Stimulated activated CD4-positive, alpha-beta T cell treated with anti-CD3 and anti-CD28 coated beads, Interleukin-2, amount 100 ng/mL, for 24 hours (primary cell): ENCODE measurements around the gene AKAP13.
"Not testable (repeated sequence)": the region's sequence is repeated elsewhere in the genome, so short reads cannot be mapped to it uniquely, and the experiment has no call there.

Source experiments
- DNase-seq, 2 donors: peaks; one replicate each; pipeline ENCODE4 v3.0.0-alpha.2; 2020

The AKAP13 gene

DNA sequence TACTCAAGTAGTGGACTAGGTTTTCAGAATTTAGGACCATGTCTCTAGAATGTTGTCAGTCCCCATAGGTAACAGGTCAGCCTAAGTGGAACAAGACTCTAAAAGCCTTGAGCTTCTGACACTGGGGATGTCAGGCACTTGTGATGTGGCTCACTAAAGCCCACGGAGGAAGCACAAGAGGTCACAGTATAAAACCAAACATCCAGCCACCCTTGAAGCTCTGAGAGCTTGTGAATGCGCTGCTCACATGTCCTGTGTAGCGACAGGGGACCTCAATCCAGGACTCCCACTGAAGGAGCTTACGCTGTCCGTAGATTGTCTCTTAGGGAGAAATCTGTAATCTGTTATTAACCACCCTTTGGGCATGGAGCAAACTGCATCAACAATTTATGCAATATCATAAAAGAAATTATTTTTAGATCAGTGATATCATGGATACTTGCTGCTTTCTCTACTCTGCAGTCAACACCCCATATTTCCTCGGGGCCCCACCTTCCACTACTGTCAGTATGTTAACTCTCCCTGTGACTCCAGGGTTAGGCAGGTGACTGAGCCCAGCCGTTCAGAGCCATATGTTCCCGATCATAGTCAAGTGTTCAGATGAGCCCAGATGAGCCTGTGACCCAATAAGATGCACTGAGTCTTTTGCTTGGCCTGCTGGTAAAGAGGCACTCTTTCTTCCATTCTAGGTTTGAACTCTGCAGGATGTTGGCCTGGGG is 32.2 kb upstream of the AKAP13 start:
- not testable (repeated sequence) for DNase-seq

GRCh38 chr15:85349062-85349461 is 31.3 kb upstream of the AKAP13 start:
- not testable (repeated sequence) for DNase-seq

DNA sequence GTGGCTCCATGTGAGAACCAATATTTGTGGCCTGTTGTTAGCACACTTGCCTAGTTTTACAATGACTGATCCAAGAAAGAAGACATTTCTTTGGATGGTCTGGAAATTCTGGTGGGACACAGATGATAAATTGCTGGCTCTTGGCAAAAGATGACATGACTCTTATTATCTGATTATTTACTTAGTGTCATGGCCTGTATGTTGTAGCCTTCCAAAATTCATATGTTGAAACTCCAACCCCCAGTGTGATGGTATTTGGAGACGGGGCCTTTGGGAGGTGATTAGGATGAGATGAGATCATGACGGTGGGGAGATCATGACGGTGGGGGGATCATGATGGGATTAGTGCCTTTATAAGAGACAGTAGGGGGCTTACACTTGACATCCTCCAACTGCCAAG is 30.0 kb upstream of the AKAP13 start:
- no peak for DNase-seq

- DNase-seq: not testable (repeated sequence)
These were observed 28.9 kb upstream of the AKAP13 start for GRCh38 chr15:85351501-85351900.

DNA sequence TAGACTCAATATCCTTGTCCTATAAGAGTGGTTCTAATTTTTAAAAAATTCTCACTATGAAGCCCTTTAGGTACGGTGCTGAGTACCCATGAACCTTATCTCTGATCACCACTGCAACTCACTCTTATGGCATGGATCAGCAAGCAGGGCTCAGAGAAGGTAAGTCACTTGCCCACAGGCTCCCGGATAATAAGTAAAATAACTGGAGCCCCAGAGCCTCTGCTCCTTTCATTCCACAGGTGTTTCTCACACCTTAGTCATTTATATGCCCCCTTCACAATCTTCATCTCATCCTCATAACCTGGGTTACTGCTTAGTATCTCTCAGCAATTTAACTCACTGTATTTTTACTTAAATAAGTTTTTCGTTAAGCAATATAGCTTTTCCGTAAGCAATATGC is 28.4 kb upstream of the AKAP13 start:
- no peak for DNase-seq

DNA sequence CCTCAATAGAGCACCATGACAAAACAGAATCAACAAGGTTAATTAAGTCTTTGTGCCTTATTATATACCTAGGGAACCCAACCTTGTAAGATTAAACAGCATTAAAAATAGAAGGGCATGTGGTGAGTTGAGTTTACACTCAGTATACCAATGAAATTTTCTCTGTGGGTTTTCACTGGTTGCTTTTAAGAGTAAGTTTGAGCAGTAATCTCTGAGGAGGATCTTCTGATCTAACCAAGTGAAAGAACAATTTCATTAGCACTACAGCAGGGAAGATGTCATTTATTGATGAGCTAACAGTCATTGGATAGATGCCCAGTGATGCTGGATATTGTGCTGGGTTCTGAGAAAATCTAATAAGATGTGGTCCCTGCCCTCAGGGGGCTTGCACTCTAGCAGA is 26.9 kb upstream of the AKAP13 start:
- no peak for DNase-seq

GRCh38 chr15:85354461-85354860 is 25.9 kb upstream of the AKAP13 start:
- DNase-seq: no peak

- DNase-seq: no peak
These were observed 25.5 kb upstream of the AKAP13 start for GRCh38 chr15:85354948-85355347.

DNA sequence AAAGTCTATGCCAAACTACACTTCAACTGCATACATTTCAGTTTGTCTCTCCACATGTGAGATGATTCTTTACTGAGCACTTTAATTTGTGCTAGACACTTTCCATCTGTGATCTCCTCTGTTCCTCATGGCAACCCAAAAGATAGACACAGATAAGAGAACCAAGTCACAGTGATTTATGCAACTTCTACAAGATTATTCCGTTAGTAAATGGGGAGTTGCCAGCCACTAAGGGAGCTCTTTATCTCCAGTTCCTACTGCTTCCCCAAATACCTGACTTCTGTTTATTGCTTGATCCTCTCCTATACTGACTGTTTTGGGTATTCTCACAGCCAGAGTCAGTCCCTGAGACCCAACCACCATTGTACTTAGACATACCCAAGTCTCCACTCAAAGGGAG is 24.1 kb upstream of the AKAP13 start:
- no peak for DNase-seq

DNA sequence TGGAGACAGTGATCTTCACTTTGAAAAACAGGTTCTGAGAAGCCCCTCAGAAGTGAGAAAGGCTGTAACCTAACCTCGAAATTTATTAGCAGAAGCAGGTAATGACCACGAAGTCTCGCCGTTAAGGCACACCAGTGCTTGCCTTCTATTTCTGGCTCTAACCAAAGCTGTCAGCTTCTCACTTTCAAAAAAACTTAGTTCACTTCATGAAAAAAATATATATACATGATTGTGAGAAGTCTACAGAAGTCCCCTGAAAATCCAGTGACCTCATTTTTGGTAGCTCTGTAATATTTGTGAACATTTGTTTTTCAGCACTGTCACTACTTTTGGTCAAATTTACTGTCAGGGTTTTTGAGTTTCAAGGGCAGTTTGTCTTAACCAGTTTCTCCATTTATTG is 19.1 kb upstream of the AKAP13 start:
- DNase-seq: no peak

DNA sequence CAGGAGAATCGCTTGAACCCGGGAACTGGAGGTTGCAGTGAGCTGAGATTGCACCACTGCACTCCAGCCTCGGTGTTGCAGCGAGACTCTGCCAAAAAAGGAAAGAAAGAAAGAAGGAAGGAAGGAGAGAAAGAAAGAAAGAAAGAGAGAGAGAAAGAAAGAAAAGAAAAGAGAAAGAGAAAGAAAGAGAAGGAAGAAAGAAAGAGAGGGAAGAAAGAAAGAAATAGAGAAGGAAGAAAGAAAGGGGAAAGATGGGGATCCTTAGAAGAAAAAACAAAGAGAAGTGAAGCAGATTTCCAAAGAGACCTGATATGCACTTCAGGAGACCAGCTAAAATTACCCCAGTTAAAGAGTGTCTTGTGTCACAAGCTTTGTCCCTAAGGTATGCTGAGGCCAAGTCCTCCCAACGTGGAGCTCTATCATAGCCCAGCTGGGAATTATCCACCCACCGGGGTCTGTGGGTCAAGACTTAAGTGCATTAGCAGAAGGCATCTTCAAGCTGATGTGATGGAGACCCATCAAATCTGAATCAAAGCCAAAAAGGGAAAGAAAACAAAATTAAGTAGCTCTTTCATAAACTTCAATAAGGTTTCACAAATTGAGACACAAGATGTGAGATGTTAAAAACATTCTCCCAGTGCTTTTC is 17.8 kb upstream of the AKAP13 start:
- no peak for DNase-seq

DNA sequence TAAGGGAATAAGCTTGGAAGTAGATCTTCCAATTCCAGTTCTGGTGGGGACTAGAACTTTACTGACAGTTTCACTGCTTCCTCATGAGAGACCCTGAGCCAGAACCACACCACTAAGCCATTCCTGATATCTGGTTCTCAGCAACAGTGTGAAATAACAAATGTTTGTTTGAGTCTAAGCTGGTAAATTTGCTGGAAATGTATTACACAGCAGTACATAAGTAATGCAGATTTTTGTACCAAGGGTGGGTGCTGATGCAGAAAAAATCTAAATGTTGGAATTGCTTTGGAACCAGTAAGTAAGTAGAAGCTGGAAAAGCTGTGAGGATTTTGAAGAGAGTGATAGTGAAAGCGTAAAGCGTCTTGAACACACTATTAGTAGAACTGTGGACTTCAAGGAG is 14.4 kb upstream of the AKAP13 start:
- DNase-seq: no peak

DNA sequence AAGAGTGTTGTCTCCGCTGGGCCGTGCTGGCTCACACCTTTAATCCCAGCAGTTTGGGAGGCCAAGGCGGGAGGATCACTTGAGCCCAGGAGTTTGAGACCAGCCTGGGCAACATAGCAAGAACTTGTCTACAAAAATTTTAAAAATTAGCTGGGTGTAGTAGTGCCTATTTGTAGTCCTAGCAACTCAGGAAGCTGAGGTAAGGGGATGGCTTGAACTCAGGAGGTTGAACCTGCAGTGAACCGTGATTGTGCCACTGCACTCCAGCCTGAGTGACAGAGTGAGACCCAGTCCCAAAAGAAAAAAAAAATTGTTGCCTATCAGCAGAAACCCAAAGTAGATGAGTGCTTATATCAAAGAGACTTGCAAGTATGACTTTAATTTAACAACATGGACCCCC is 12.7 kb upstream of the AKAP13 start:
- DNase-seq: no peak

DNA sequence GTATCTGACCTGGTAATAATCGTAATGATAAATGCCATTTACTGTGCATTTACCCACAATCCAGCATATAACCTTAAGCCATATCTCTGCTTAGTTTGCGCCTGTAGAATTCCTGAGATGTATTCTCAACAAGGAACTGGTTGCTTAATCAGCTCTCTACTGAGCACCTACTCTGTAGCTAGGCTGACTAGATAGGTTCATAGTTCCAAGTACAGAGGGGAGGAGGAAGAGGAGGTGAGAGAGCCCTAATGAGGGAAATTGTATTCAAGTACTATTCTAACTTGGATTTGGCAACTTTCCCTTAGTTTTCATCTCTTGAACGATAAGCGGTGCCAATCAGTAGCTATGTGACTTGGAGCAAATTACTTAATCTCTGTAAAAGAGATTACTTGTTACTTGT is 5.6 kb upstream of the AKAP13 start:
- no peak for DNase-seq

DNA sequence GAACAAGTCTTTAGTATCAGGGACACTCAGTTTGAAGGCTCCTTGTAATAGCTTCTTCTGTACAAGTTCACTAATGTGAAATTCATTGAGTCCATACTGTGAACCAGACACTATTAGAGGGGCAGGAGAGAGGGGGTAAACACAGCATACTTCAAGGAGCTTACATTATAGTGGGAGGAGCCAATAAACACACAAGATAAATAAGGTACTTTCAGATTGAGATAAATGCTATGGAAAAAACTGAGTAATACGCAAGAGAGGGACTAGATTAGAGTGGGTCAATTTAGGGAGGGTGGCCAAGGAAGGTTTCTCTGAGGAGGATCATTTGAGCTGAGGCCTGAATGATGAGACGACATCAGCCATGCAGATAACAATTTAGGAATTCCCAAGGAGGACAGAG is 3.1 kb upstream of the AKAP13 start:
- DNase-seq: no peak

GRCh38 chr15:85377986-85378385 is 2.4 kb upstream of the AKAP13 start:
- no peak for DNase-seq

GRCh38 chr15:85379403-85380131 is 836 bp upstream of the AKAP13 start:
- peak; percentile 42 to 47 for DNase-seq

DNA sequence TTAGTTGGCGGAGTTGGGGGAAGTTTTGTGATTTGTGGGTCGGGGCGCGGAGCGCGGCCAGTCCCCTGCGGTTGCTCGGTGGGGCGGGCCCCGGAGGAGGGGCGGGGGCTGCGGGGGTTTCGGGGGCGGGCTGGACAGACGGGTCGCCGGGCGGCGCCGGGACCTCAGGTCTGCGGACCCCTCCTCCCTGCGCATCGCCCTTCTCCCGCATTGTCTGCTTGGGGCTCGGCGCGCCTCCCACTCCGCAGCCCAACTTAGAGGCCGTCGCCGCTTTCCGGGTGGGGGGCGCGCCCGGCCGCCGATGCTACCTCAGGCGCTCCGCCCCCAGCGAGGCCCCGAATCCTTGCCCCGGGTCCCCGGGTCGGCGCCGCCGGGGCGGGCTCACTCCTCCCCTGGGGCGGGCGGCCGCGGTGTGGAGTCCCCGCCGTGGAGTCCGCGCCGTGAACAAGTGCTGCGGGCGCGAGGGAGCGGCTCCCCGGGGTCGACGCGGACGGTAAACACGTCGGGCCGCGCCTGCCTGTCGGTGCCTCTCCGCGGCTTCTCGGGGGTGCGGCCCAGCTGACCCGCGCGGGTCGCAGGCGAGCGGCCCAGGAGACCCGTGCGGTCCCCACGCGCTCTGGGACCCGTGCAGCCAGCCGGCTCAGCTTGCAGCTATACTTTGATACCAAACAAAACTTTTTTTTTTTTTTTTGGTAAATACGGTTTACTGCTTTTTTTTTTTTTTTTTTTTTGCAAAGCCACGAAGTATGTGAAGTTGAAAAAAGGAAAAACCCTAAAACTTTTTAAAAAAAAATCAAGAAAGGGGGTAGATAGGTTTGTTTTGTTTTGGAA is 624 bp downstream of the AKAP13 start:
- peak; percentile 60 to 66 for DNase-seq

- DNase-seq: no peak
These were observed 1.7 kb downstream of the AKAP13 start for GRCh38 chr15:85381850-85382751.

DNA sequence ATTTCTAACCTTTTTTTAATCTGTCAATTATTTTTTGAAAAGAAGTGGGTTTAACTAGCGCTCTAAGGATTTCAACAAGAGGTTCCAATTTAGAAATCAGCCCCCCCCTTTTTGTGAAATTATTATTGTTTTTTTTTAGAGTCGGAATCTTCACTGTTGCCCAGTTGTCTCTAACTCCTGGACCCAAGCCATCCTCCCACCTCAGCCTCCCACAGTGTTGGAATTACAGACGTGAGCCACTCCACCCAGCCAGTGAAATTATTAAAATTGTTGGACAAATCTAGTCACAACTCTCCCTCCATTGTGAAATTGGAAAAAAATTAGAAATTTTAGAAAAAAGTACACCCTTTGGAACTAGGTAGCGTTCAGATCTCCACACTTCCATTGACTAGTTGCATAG is 2.5 kb downstream of the AKAP13 start:
- DNase-seq: no peak

GRCh38 chr15:85383470-85384148 is 3.2 kb downstream of the AKAP13 start:
- DNase-seq: no peak

GRCh38 chr15:85386261-85386660 is 5.9 kb downstream of the AKAP13 start:
- no peak for DNase-seq
